K562 (cell line): ENCODE data around the gene ABCA4. TPM values are rescaled to one million over a fixed set of nuclear protein-coding genes. Genes with fewer than 3 reads are reported as not detected.

Source experiments
- REST ChIP-seq, 2 experiments: fragments of 450-650 bp; formaldehyde crosslinking in 1 of 2; IDR thresholded peaks; 2 replicates each; pipeline versions ENCODE4 v1.4.0 to v1.6.1; 2014 to 2020; ENCODE audit warnings: mild to moderate bottlenecking in 2 of 2, borderline replicate concordance in 1 of 2, low read depth in 1 of 2
- ZNF143 ChIP-seq: sonication (generic); formaldehyde crosslinking; IDR thresholded peaks from 2 replicates; pipeline ENCODE4 v1.9.0; 2022; ENCODE audit warnings: mild to moderate bottlenecking, missing genetic modification reagents
- polyA plus RNA-seq, 8 experiments: library from polyadenylated mRNA; depleted of rRNA in 4 of 8; stranded (reverse) in 5 of 8; unstranded in 3 of 8; fragments of >200 nt; fragmentation: Nextera tagmentation in 2 of 8; fragmentation: Illumina TruSeq in 1 of 8; extraction: Ambion mirVana in 2 of 8; extraction: Trizol in 1 of 8; gene quantifications; 2 replicates each; pipeline versions ENCODE4 v1.2.1 to v1.2.3, GENCODE V29; 2011 to 2014; ENCODE audit warnings: inconsistent platforms in 1 of 8, missing spikeins in 1 of 8
- total RNA-seq, 7 experiments: library from RNA; depleted of rRNA in 6 of 7; stranded (reverse); fragments of >200 nt in 6 of 7; fragmentation: Illumina TruSeq in 2 of 7; extraction: Trizol in 2 of 7; gene quantifications; 2 replicates each; pipeline versions ENCODE4 v1.2.1 to v1.2.3, GENCODE V29; 2011 to 2021; ENCODE audit warnings: low replicate concordance in 1 of 7

The ABCA4 gene
- total and polyA plus RNA-seq, 9 of the 15 experiments (the other 6 are each of a cell fraction or from before 2014, with no cell fraction given): 0.01 to 0.04 TPM; not detected in 7

- TF ChIP-seq REST (IDR thresholded peaks at IDR 0.05; ENCODE audit: borderline replicate concordance): peak; percentile 66
- no peak for TF ChIP-seq REST (CRISPR knock-in tag; IDR thresholded peaks at IDR 0.05; ENCODE audit: low read depth)
- no peak for TF ChIP-seq ZNF143 (CRISPR knock-in tag)
Observed at GRCh38 chr1:94100785-94101612, 19.9 kb downstream of the ABCA4 start (continued).
